IMR-90 (cell line): ENCODE measurements around the gene GDF9. TPM values are rescaled to one million over a fixed set of nuclear protein-coding genes. Genes with fewer than 3 reads are reported as not detected.

Source experiments
- ATAC-seq: fragments of 200-7000 bp; cut with Tn5 transposase; 2 replicates; pipeline ENCODE4 v1.9.1; 2020; ENCODE audit warnings: low read depth, mild to moderate bottlenecking, moderate library complexity
- BruUV-seq: library from RNA; stranded (reverse); fragments of 400-500 nt; replicated peaks from 2 replicates; lab custom pipeline; 2021; lab: Mats Ljungman, UMichigan
- CTCF ChIA-PET: fragments of 300-600 bp; formaldehyde crosslinking; extraction: SDS; loops from one replicate; lab custom pipeline; 2021; ENCODE audit warnings: antibody characterized with exemption; lab: Yijun Ruan, JAX
- POLR2A ChIA-PET: fragments of 300-600 bp; sonication (Branson Sonifier 250); formaldehyde crosslinking; loops from one replicate; lab custom pipeline; 2022; ENCODE audit warnings: antibody characterized with exemption; ENCODE audit not compliant: unreplicated experiment; lab: Charles Lee
- DNase-seq: peaks from one replicate; pipeline ENCODE4 v3.0.0; 2013
- H2AFZ ChIP-seq: replicated peaks from 2 replicates; pipeline ENCODE3; 2013; ENCODE audit warnings: low read length, mild to moderate bottlenecking; ENCODE audit not compliant: poor library complexity
- H2AK5ac ChIP-seq: 2 replicates; pipeline ENCODE4 v1.6.1; 2013; ENCODE audit warnings: low read depth, low read length, inconsistent platforms
- H2AK9ac ChIP-seq: replicated peaks from 2 replicates; pipeline ENCODE3; 2013; ENCODE audit warnings: mild to moderate bottlenecking, low read depth, low read length, moderate library complexity; ENCODE audit not compliant: poor library complexity
- H2BK120ac ChIP-seq: 2 replicates; pipeline ENCODE4 v1.6.1; 2013; ENCODE audit warnings: low read depth, low read length, inconsistent platforms
- H2BK15ac ChIP-seq: 3 replicates; pipeline ENCODE4 v1.6.1; 2013; ENCODE audit warnings: low read depth, low read length, inconsistent platforms
- H2BK20ac ChIP-seq: 2 replicates; pipeline ENCODE4 v1.6.1; 2013; ENCODE audit warnings: low read depth, mild to moderate bottlenecking, inconsistent platforms, low read length, moderate library complexity
- H2BK5ac ChIP-seq: 2 replicates; pipeline ENCODE4 v1.6.1; 2013; ENCODE audit warnings: mild to moderate bottlenecking, low read depth, low read length, inconsistent platforms; ENCODE audit not compliant: poor library complexity, severe bottlenecking
- H3K14ac ChIP-seq: replicated peaks from 2 replicates; pipeline ENCODE4 v1.6.1; 2013; ENCODE audit warnings: low read depth, low read length, inconsistent platforms
- H3K18ac ChIP-seq: 2 replicates; pipeline ENCODE4 v1.6.1; 2013; ENCODE audit warnings: low read depth, low read length, control low read depth
- H3K23ac ChIP-seq: 2 replicates; pipeline ENCODE4 v1.6.1; 2013; ENCODE audit warnings: low read depth, low read length, inconsistent platforms
- H3K27ac ChIP-seq: 2 replicates; pipeline ENCODE4 v1.5.1; 2013; ENCODE audit warnings: mild to moderate bottlenecking, control low read depth, low read length; ENCODE audit not compliant: insufficient read depth
- H3K27me3 ChIP-seq: 2 replicates; pipeline ENCODE4 v1.6.1; 2013; ENCODE audit warnings: low read length; ENCODE audit not compliant: control insufficient read depth, insufficient read depth
- H3K36me3 ChIP-seq: 2 replicates; pipeline ENCODE4 v1.6.1; 2013; ENCODE audit warnings: low read length, mixed read lengths; ENCODE audit not compliant: control insufficient read depth, insufficient read depth
- H3K4ac ChIP-seq: 2 replicates; pipeline ENCODE4 v1.6.1; 2013; ENCODE audit warnings: low read depth, low read length, inconsistent platforms
- H3K4me1 ChIP-seq: 2 replicates; pipeline ENCODE4 v1.6.1; 2013; ENCODE audit warnings: low read length, mixed read lengths; ENCODE audit not compliant: control insufficient read depth, insufficient read depth
- H3K4me2 ChIP-seq: 2 replicates; pipeline ENCODE4 v1.6.1; 2013; ENCODE audit warnings: low read depth, mild to moderate bottlenecking, control low read depth, low read length, moderate library complexity
- H3K4me3 ChIP-seq: 2 replicates; pipeline ENCODE4 v1.5.1; 2013; ENCODE audit warnings: low read depth, mild to moderate bottlenecking, control low read depth, low read length, moderate library complexity; ENCODE audit not compliant: insufficient read depth
- H3K56ac ChIP-seq: 2 replicates; pipeline ENCODE4 v1.6.1; 2013; ENCODE audit warnings: low read length, inconsistent platforms; ENCODE audit not compliant: insufficient read depth; ENCODE audit errors: extremely low read depth
- H3K79me1 ChIP-seq, 2 experiments: 2 replicates each; pipeline ENCODE4 v1.6.1; 2013; ENCODE audit warnings: low read length in 2 of 2, inconsistent platforms in 1 of 2, low read depth in 1 of 2
- H3K9ac ChIP-seq: 2 replicates; pipeline ENCODE4 v1.6.1; 2013; ENCODE audit warnings: low read depth, low read length, control low read depth
- H3K9me1 ChIP-seq: 2 replicates; pipeline ENCODE4 v1.6.1; 2013; ENCODE audit warnings: low read length, inconsistent platforms; ENCODE audit not compliant: insufficient read depth
- H3K9me3 ChIP-seq: 2 replicates; pipeline ENCODE4 v1.6.1; 2013; ENCODE audit warnings: low read length; ENCODE audit not compliant: control insufficient read depth, insufficient read depth
- H4K20me1 ChIP-seq: 2 replicates; pipeline ENCODE4 v1.6.1; 2013; ENCODE audit warnings: low read length, inconsistent platforms; ENCODE audit not compliant: insufficient read depth
- H4K5ac ChIP-seq: 2 replicates; pipeline ENCODE4 v1.6.1; 2013; ENCODE audit warnings: mild to moderate bottlenecking, low read depth, low read length, control low read depth
- H4K8ac ChIP-seq, 2 experiments: 2 replicates each; pipeline ENCODE4 v1.6.1; 2013; ENCODE audit warnings: low read depth in 2 of 2, low read length in 2 of 2, control low read depth in 1 of 2, inconsistent platforms in 1 of 2
- H4K91ac ChIP-seq: 2 replicates; pipeline ENCODE4 v1.6.1; 2013; ENCODE audit warnings: low read depth, low read length, inconsistent platforms; ENCODE audit not compliant: insufficient read depth
- BHLHE40 ChIP-seq: fragments of 150-350 bp; IDR thresholded peaks from 2 replicates; pipeline ENCODE4 v1.6.1; 2016; ENCODE audit warnings: mild to moderate bottlenecking, low read depth, low read length
- CEBPB ChIP-seq: IDR thresholded peaks from 2 replicates; pipeline ENCODE4 v1.6.1; 2012; ENCODE audit warnings: low read depth, low read length, improper control_type of control experiment
- CHD1 ChIP-seq: IDR thresholded peaks from 2 replicates; pipeline ENCODE4 v1.6.1; 2012; ENCODE audit warnings: low read depth, low read length, improper control_type of control experiment
- FOS ChIP-seq: fragments of 150-350 bp; IDR thresholded peaks from 2 replicates; pipeline ENCODE4 v1.6.1; 2016; ENCODE audit warnings: low read depth, low read length
- MAFK ChIP-seq: IDR thresholded peaks from 2 replicates; pipeline ENCODE4 v1.6.1; 2012; ENCODE audit warnings: low read depth, low read length, improper control_type of control experiment
- MAZ ChIP-seq: IDR thresholded peaks from 2 replicates; pipeline ENCODE4 v1.6.1; 2012; ENCODE audit warnings: low read depth, mild to moderate bottlenecking, low read length, improper control_type of control experiment, moderate library complexity, borderline replicate concordance
- MXI1 ChIP-seq: IDR thresholded peaks from 2 replicates; pipeline ENCODE4 v1.6.1; 2012; ENCODE audit warnings: low read depth, mild to moderate bottlenecking, low read length, moderate library complexity, borderline replicate concordance
- NFE2L2 ChIP-seq: fragments of 150-350 bp; IDR thresholded peaks from 2 replicates; pipeline ENCODE4 v1.6.1; 2016; ENCODE audit warnings: low read depth, mild to moderate bottlenecking, low read length
- POLR2A ChIP-seq: IDR thresholded peaks from 2 replicates; pipeline ENCODE4 v1.6.1; 2012; ENCODE audit warnings: mild to moderate bottlenecking, low read depth, low read length
- RAD21 ChIP-seq: IDR thresholded peaks from 2 replicates; pipeline ENCODE4 v1.6.1; 2012; ENCODE audit warnings: low read length, improper control_type of control experiment
- RCOR1 ChIP-seq: IDR thresholded peaks from 2 replicates; pipeline ENCODE4 v1.6.1; 2012; ENCODE audit warnings: mild to moderate bottlenecking, low read length, improper control_type of control experiment; ENCODE audit not compliant: insufficient replicate concordance
- RFX5 ChIP-seq: IDR thresholded peaks from 2 replicates; pipeline ENCODE4 v1.8.0; 2012; ENCODE audit warnings: low read depth, mild to moderate bottlenecking, low read length, moderate library complexity
- SMC3 ChIP-seq: fragments of 150-350 bp; IDR thresholded peaks from 2 replicates; pipeline ENCODE4 v1.6.1; 2016; ENCODE audit warnings: low read depth, mild to moderate bottlenecking, antibody characterized with exemption, low read length, moderate library complexity
- WGBS, 2 experiments: methylation state at CpG; one replicate each; pipeline versions ENCODE4 v1.1.5 to v1.1.7; 2013; ENCODE audit warnings: missing lambda C conversion rate in 2 of 2; ENCODE audit not compliant: insufficient read length in 1 of 2; ENCODE audit errors: extremely low coverage in 2 of 2; 5-methylcytosine and 5-hydroxymethylcytosine counted together
- dilution Hi-C: fragments of 300-500 bp; cut with HindIII; formaldehyde crosslinking; loops from one replicate; pipeline ENCODE4 v1.14.3; 2018; ENCODE audit warnings: low sequenced_read_pairs; ENCODE audit not compliant: unreplicated experiment
- in situ Hi-C: fragments of 300-500 bp; cut with MboI; formaldehyde crosslinking; loops from 3 replicates; pipeline ENCODE4 v1.14.3; 2019; ENCODE audit warnings: low sequenced_read_pairs, inconsistent platforms, mixed read lengths
- intact Hi-C: fragments of 100-400 bp; cut with micrococcal nuclease; formaldehyde crosslinking; loops from 2 replicates; pipeline ENCODE4 v1.10.0; 2022
- polyA plus RNA-seq, 3 experiments: library from polyadenylated mRNA; depleted of rRNA; stranded (reverse); fragments of >200 nt; gene quantifications; 2 replicates each; pipeline ENCODE4 v1.2.3, GENCODE V29; 2012; ENCODE audit warnings: low replicate concordance in 1 of 3
- total RNA-seq: library from RNA; depleted of rRNA; stranded (reverse); fragments of >200 nt; gene quantifications from 2 replicates; pipeline ENCODE4 v1.2.3, GENCODE V29; 2012
- TF ChIP-seq, protein P1 (sequence below): fragments of 150-350 bp; IDR thresholded peaks from 2 replicates; pipeline ENCODE4 v1.6.1; 2016; ENCODE audit warnings: low read depth, mild to moderate bottlenecking, low read length, moderate library complexity, borderline replicate concordance
- TF ChIP-seq, protein P2 (sequence below): conservative IDR thresholded peaks from 2 replicates; pipeline ENCODE4 v1.5.1; 2012; ENCODE audit warnings: mild to moderate bottlenecking, low read depth, low read length, improper control_type of control experiment
- TF ChIP-seq, protein P3 (sequence below): fragments of 150-350 bp; IDR thresholded peaks from 2 replicates; pipeline ENCODE4 v1.6.1; 2017; ENCODE audit warnings: mild to moderate bottlenecking, antibody characterized with exemption, low read length, low read depth

Gene GDF9
- total and polyA plus RNA-seq, 2 of the 4 experiments (the other 2 are of a cell fraction) = 0.18 to 0.21 TPM

- POLR2A ChIA-PET = no interaction called here
- H3K18ac ChIP-seq = no peak overlapping the region
- no peak overlapping the region for H3K27ac ChIP-seq
- no peak overlapping the region for H2AFZ ChIP-seq
- no peaks in the 10 kb centered on the region for H3K4me1 ChIP-seq
- no peak overlapping the region for H4K91ac ChIP-seq
- dilution Hi-C loops (no loop called here), in situ Hi-C loops (no loop called here), intact Hi-C loops (no loop called here)
- BruUV-seq = no TSS peak
- TF ChIP-seq MAZ (no peak), CEBPB (no peak), MXI1 (no peak), CHD1 (no peak), RFX5 (no peak), RCOR1 (no peak), POLR2A (no peak), BHLHE40 (no peak), SMC3 (no peak), NFE2L2 (no peak), FOS (no peak), RAD21 (no peak), MAFK (no peak)
- TF ChIP-seq, protein P1, sequence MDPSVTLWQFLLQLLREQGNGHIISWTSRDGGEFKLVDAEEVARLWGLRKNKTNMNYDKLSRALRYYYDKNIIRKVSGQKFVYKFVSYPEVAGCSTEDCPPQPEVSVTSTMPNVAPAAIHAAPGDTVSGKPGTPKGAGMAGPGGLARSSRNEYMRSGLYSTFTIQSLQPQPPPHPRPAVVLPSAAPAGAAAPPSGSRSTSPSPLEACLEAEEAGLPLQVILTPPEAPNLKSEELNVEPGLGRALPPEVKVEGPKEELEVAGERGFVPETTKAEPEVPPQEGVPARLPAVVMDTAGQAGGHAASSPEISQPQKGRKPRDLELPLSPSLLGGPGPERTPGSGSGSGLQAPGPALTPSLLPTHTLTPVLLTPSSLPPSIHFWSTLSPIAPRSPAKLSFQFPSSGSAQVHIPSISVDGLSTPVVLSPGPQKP = no peak
- TF ChIP-seq, protein P2, sequence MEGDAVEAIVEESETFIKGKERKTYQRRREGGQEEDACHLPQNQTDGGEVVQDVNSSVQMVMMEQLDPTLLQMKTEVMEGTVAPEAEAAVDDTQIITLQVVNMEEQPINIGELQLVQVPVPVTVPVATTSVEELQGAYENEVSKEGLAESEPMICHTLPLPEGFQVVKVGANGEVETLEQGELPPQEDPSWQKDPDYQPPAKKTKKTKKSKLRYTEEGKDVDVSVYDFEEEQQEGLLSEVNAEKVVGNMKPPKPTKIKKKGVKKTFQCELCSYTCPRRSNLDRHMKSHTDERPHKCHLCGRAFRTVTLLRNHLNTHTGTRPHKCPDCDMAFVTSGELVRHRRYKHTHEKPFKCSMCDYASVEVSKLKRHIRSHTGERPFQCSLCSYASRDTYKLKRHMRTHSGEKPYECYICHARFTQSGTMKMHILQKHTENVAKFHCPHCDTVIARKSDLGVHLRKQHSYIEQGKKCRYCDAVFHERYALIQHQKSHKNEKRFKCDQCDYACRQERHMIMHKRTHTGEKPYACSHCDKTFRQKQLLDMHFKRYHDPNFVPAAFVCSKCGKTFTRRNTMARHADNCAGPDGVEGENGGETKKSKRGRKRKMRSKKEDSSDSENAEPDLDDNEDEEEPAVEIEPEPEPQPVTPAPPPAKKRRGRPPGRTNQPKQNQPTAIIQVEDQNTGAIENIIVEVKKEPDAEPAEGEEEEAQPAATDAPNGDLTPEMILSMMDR = no peak
- TF ChIP-seq, protein P3, sequence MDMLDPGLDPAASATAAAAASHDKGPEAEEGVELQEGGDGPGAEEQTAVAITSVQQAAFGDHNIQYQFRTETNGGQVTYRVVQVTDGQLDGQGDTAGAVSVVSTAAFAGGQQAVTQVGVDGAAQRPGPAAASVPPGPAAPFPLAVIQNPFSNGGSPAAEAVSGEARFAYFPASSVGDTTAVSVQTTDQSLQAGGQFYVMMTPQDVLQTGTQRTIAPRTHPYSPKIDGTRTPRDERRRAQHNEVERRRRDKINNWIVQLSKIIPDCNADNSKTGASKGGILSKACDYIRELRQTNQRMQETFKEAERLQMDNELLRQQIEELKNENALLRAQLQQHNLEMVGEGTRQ = no peak
- no peak for DNase-seq
- H3K4me2 ChIP-seq = no peak overlapping the region
- no peak overlapping the region for H2BK5ac ChIP-seq
- no CpG with 5 or more reads among the region's 4 CpGs for WGBS, 2 experiments
- no peak overlapping the region for H2AK5ac ChIP-seq
- no peaks in the 10 kb centered on the region for H3K27me3 ChIP-seq
- H3K14ac ChIP-seq = no peak overlapping the region
- H4K20me1 ChIP-seq = peaks cover 19% of the 10 kb centered on the region; the same call in 1 of the 2 replicates
- peaks cover 27% of the 10 kb centered on the region for H3K36me3 ChIP-seq
- H3K56ac ChIP-seq = no peak overlapping the region
- H3K4me3 ChIP-seq = no peak overlapping the region
- ATAC-seq = no peak
- H3K4ac ChIP-seq = no peak overlapping the region
- no peak overlapping the region for H3K9ac ChIP-seq
- no peak overlapping the region for H2BK120ac ChIP-seq
- 0 out of 2 replicates have a peak, but pooled peaks cover 2% of the 10 kb centered on the region for H3K9me1 ChIP-seq
- no peak overlapping the region for H2AK9ac ChIP-seq
- H3K9me3 ChIP-seq = no peaks in the 10 kb centered on the region
- H2BK20ac ChIP-seq = no peak overlapping the region
- no peak overlapping the region for H2BK15ac ChIP-seq
- H4K5ac ChIP-seq = no peak overlapping the region
- no peak overlapping the region for H3K23ac ChIP-seq
- peaks cover 23 to 44% of the 10 kb centered on the region in 2 experiments for H3K79me1 ChIP-seq
- CTCF ChIA-PET = no interaction called here
- H4K8ac ChIP-seq = no peak overlapping the region
These were observed 34.8 kb upstream of the GDF9 start for GRCh38 chr5:132901036-132901435.
